Activated CD8-positive, alpha-beta memory T cell treated with anti-CD3 and anti-CD28 coated beads for 24 hours (primary cell): ENCODE measurements around the gene SLC22A17.

Source experiments
- DNase-seq: peaks from one replicate; pipeline ENCODE4 v3.0.0-alpha.2; 2020

Gene SLC22A17

GRCh38 chr14:23361320-23361719 is 8.6 kb upstream of the SLC22A17 start:
- no peak for DNase-seq

- no peak for DNase-seq
Observed at GRCh38 chr14:23360496-23360895, 7.8 kb upstream of the SLC22A17 start.

- no peak for DNase-seq
Observed at GRCh38 chr14:23359722-23360447, 7.2 kb upstream of the SLC22A17 start.

- DNase-seq, result no peak
Observed at GRCh38 chr14:23359167-23359626, 6.5 kb upstream of the SLC22A17 start.

GRCh38 chr14:23358553-23359166 is 6.0 kb upstream of the SLC22A17 start:
- no peak for DNase-seq

GRCh38 chr14:23358042-23358441 is 5.4 kb upstream of the SLC22A17 start:
- peak; percentile 15 for DNase-seq

GRCh38 chr14:23357261-23357660 is 4.6 kb upstream of the SLC22A17 start:
- DNase-seq, result no peak

- no peak for DNase-seq
Observed at GRCh38 chr14:23356662-23357061, 4.0 kb upstream of the SLC22A17 start.

GRCh38 chr14:23355871-23356435 is 3.3 kb upstream of the SLC22A17 start:
- no peak for DNase-seq

GRCh38 chr14:23354990-23355389 is 2.3 kb upstream of the SLC22A17 start:
- DNase-seq, result no peak

GRCh38 chr14:23353433-23353780 is 720 bp upstream of the SLC22A17 start:
- DNase-seq, result no peak

- DNase-seq, result peak; percentile 61
Observed at GRCh38 chr14:23351681-23352505, 794 bp downstream of the SLC22A17 start.

GRCh38 chr14:23349156-23349845 is 3.4 kb downstream of the SLC22A17 start:
- DNase-seq, result no peak

- no peak for DNase-seq
Observed at GRCh38 chr14:23348297-23348655, 4.4 kb downstream of the SLC22A17 start.

- DNase-seq, result no peak
Observed at GRCh38 chr14:23347406-23348296, 5.0 kb downstream of the SLC22A17 start.

GRCh38 chr14:23346693-23347405 is 5.8 kb downstream of the SLC22A17 start:
- no peak for DNase-seq

- no peak for DNase-seq
Observed at GRCh38 chr14:23345987-23346692, 6.5 kb downstream of the SLC22A17 start.

GRCh38 chr14:23344481-23344880 is 8.2 kb downstream of the SLC22A17 start:
- DNase-seq, result no peak

GRCh38 chr14:23339506-23340268 is 13.0 kb downstream of the SLC22A17 start:
- no peak for DNase-seq

GRCh38 chr14:23335623-23336022 is 17.1 kb downstream of the SLC22A17 start:
- no peak for DNase-seq
